ENCODE measurements around the gene LRRC4C.

DNA sequence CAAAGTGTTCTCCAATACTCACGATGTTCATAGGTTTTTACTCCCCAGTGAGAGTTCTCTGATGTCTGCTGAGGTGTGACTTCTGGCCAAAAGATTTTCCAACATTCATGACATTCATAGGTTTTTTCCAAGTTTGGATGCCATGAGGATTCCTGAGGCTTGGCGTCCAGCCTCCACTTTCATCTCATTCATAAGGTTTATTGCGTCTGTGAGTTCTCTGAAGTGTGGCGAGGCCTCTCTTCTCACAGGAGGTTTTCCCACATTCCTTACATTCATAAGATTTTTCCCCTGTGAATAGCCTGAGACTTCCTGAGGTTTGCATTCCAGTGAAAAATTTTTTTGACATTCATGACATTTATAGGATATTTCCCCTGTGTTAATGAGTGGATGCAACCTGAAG lies 1014.1 kb downstream of the LRRC4C start:
- TF ChIP-seq POLR2AphosphoS5 (IDR thresholded peaks at IDR 0.05; ENCODE audit: insufficient read depth, low read depth, low read length) (no peak), JUN (IDR thresholded peaks at IDR 0.05; ENCODE audit: borderline replicate concordance, insufficient read depth, insufficient read length, low read depth) (no peak), POLR2A (IDR thresholded peaks at IDR 0.05; ENCODE audit: low read depth, low read length) (no peak), EZH2 (IDR thresholded peaks at IDR 0.05; ENCODE audit: borderline replicate concordance, low read depth, low read length, severe bottlenecking) (no peak)
- TF ChIP-seq, protein P1, sequence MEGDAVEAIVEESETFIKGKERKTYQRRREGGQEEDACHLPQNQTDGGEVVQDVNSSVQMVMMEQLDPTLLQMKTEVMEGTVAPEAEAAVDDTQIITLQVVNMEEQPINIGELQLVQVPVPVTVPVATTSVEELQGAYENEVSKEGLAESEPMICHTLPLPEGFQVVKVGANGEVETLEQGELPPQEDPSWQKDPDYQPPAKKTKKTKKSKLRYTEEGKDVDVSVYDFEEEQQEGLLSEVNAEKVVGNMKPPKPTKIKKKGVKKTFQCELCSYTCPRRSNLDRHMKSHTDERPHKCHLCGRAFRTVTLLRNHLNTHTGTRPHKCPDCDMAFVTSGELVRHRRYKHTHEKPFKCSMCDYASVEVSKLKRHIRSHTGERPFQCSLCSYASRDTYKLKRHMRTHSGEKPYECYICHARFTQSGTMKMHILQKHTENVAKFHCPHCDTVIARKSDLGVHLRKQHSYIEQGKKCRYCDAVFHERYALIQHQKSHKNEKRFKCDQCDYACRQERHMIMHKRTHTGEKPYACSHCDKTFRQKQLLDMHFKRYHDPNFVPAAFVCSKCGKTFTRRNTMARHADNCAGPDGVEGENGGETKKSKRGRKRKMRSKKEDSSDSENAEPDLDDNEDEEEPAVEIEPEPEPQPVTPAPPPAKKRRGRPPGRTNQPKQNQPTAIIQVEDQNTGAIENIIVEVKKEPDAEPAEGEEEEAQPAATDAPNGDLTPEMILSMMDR (IDR thresholded peaks at IDR 0.05; ENCODE audit: extremely low read depth in 1 of 2, insufficient read depth in 1 of 2, low read depth in 1 of 2, low read length in 2 of 2) = no peak

All from endothelial cell of umbilical vein (primary cell).